GM12878 (cell line): ENCODE results near the gene ABCC11. TPM values are rescaled to one million over a fixed set of nuclear protein-coding genes. Genes with fewer than 3 reads are reported as not detected.

Experiments
- ATAC-seq: fragments of 200-7000 bp; cut with Tn5 transposase; 3 replicates; pipeline ENCODE4 v1.9.1; 2020; ENCODE audit warnings: mild to moderate bottlenecking, moderate library complexity
- BruUV-seq: library from RNA; stranded (reverse); fragments of 400-500 nt; replicated peaks from 2 replicates; lab custom pipeline; 2021; lab: Mats Ljungman, UMichigan
- CTCF ChIA-PET: fragments of 300-600 bp; sonication (Branson Sonifier 250); formaldehyde crosslinking; extraction: SDS; loops from one replicate; lab custom pipeline; 2021; ENCODE audit warnings: inconsistent platforms; lab: Yijun Ruan, JAX
- POLR2A ChIA-PET: fragments of 350-600 bp; formaldehyde crosslinking; extraction: SDS; loops from one replicate; lab custom pipeline; 2021; ENCODE audit warnings: inconsistent platforms; lab: Charles Lee
- RAD21 ChIA-PET: fragments of 300-600 bp; sonication (Branson Sonifier 250); formaldehyde crosslinking; loops from one replicate; lab custom pipeline; 2023; ENCODE audit warnings: antibody characterized with exemption; ENCODE audit not compliant: unreplicated experiment; lab: Charles Lee
- SMC1A ChIA-PET: fragments of 300-600 bp; sonication (Branson Sonifier 250); formaldehyde crosslinking; loops from one replicate; lab custom pipeline; 2023; ENCODE audit not compliant: unreplicated experiment, uncharacterized antibody; lab: Charles Lee
- DNase-seq: peaks from one replicate; pipeline ENCODE4 v3.0.0-alpha.2; 2011; ENCODE audit warnings: low read depth, low spot score
- FAIRE-seq: peaks from 3 replicates; lab custom pipeline; 2011; peaks lifted over from hg19 to GRCh38; lab: Jason Lieb, UNC
- H2AFZ ChIP-seq: 2 replicates; pipeline ENCODE4 v1.6.0; 2011; ENCODE audit warnings: low read depth, low read length, control low read depth; ENCODE audit not compliant: control insufficient read depth
- H3K27ac ChIP-seq: 2 replicates; pipeline ENCODE4 v1.5.1; 2011; ENCODE audit warnings: control low read depth; ENCODE audit not compliant: control insufficient read depth, insufficient read depth
- H3K27me3 ChIP-seq, 2 experiments: replicated peaks in 1 of 2; 2 replicates each; pipeline versions ENCODE4 v1.6.0 to v1.6.1; 2011; ENCODE audit warnings: low read length in 1 of 2; ENCODE audit not compliant: control insufficient read depth in 2 of 2, insufficient read depth in 2 of 2
- H3K36me3 ChIP-seq, 2 experiments: 2 replicates each; pipeline ENCODE4 v1.5.1; 2011; ENCODE audit warnings: low read length in 1 of 2; ENCODE audit not compliant: control insufficient read depth in 2 of 2, insufficient read depth in 2 of 2
- H3K4me1 ChIP-seq: 2 replicates; pipeline ENCODE4 v1.6.1; 2011; ENCODE audit warnings: mild to moderate bottlenecking, low read length, moderate library complexity, mixed read lengths; ENCODE audit not compliant: control insufficient read depth, insufficient read depth
- H3K4me2 ChIP-seq: 2 replicates; pipeline ENCODE4 v1.6.0; 2011; ENCODE audit warnings: control low read depth; ENCODE audit not compliant: control insufficient read depth, insufficient read depth
- H3K4me3 ChIP-seq: fragments of 200-600 bp; sonication (generic); 2 replicates; pipeline ENCODE4 v1.5.1; 2016
- H3K79me2 ChIP-seq: 2 replicates; pipeline ENCODE4 v1.6.0; 2011; ENCODE audit warnings: low read length; ENCODE audit not compliant: control insufficient read depth, insufficient read depth
- H3K9ac ChIP-seq: 2 replicates; pipeline ENCODE4 v1.8.0; 2011; ENCODE audit warnings: low read length, control low read depth, mixed read lengths; ENCODE audit not compliant: control insufficient read depth, insufficient read depth
- H3K9me3 ChIP-seq: replicated peaks from 3 replicates; pipeline ENCODE4 v1.5.1; 2011; ENCODE audit warnings: mild to moderate bottlenecking, low read length; ENCODE audit not compliant: control insufficient read depth, insufficient read depth
- H4K20me1 ChIP-seq: 2 replicates; pipeline ENCODE4 v1.6.0; 2011; ENCODE audit not compliant: control insufficient read depth, insufficient read depth
- MXI1 ChIP-seq: fragments of 150-350 bp; IDR thresholded peaks from 2 replicates; pipeline ENCODE4 v1.6.1; 2011; ENCODE audit warnings: low read depth, mild to moderate bottlenecking, inconsistent platforms, low read length, improper control_type of control experiment
- SMC3 ChIP-seq: IDR thresholded peaks from 2 replicates; pipeline ENCODE4 v1.6.1; 2011; ENCODE audit warnings: low read length, improper control_type of control experiment, borderline replicate concordance
- WGBS: methylation state at CpG from one replicate; pipeline ENCODE4 v1.1.6; 2016; ENCODE audit warnings: low lambda C conversion rate; ENCODE audit not compliant: insufficient replicate concordance, insufficient coverage; ENCODE audit errors: missing lambda C conversion rate; 5-methylcytosine and 5-hydroxymethylcytosine counted together
- in situ Hi-C: fragments of 300-500 bp; cut with MboI; formaldehyde crosslinking; loops from 9 replicates; pipeline ENCODE4 v1.14.3; 2018; ENCODE audit warnings: mixed read lengths
- intact Hi-C: fragments of 100-400 bp; cut with micrococcal nuclease; formaldehyde crosslinking; loops from one replicate; pipeline ENCODE4 v1.14.2; 2022; ENCODE audit not compliant: unreplicated experiment
- polyA plus RNA-seq, 11 experiments: library from polyadenylated mRNA; depleted of rRNA in 4 of 11; unstranded in 6 of 11; stranded (reverse) in 5 of 11; fragments of >200 nt; fragmentation: Nextera tagmentation in 4 of 11; fragmentation: Illumina TruSeq in 1 of 11; extraction: Ambion mirVana in 4 of 11; extraction: Trizol in 1 of 11; gene quantifications; 1 replicate in 1 of 11; 2 replicates in 10 of 11; pipeline versions ENCODE4 v1.2.1 to v1.2.3, GENCODE V29; 2011 to 2016; ENCODE audit warnings: inconsistent platforms in 2 of 11, missing spikeins in 2 of 11, low read depth in 1 of 11
- total RNA-seq, 4 experiments: library from RNA; depleted of rRNA in 3 of 4; stranded (reverse); fragments of >200 nt in 3 of 4; fragmentation: Illumina TruSeq in 1 of 4; extraction: Trizol in 1 of 4; gene quantifications; 2 replicates each; pipeline versions ENCODE4 v1.2.1 to v1.2.3, GENCODE V29; 2013 to 2021
- TF ChIP-seq, protein P1 (sequence below): fragments of 450-650 bp; formaldehyde crosslinking; IDR thresholded peaks from 2 replicates; pipeline ENCODE4 v1.5.0; 2022; ENCODE audit warnings: mild to moderate bottlenecking, missing genetic modification characterization
- TF ChIP-seq, protein P2 (sequence below): fragments of 450-650 bp; conservative IDR thresholded peaks from 2 replicates; pipeline ENCODE4 v1.6.1; 2017; ENCODE audit warnings: mild to moderate bottlenecking, moderate library complexity

Gene ABCC11
- total and polyA plus RNA-seq, 10 of the 15 experiments (the other 5 are each of a cell fraction or from before 2014, with no cell fraction given) = 0.04 to 0.20 (median 0.10) TPM; not detected in 6

DNA sequence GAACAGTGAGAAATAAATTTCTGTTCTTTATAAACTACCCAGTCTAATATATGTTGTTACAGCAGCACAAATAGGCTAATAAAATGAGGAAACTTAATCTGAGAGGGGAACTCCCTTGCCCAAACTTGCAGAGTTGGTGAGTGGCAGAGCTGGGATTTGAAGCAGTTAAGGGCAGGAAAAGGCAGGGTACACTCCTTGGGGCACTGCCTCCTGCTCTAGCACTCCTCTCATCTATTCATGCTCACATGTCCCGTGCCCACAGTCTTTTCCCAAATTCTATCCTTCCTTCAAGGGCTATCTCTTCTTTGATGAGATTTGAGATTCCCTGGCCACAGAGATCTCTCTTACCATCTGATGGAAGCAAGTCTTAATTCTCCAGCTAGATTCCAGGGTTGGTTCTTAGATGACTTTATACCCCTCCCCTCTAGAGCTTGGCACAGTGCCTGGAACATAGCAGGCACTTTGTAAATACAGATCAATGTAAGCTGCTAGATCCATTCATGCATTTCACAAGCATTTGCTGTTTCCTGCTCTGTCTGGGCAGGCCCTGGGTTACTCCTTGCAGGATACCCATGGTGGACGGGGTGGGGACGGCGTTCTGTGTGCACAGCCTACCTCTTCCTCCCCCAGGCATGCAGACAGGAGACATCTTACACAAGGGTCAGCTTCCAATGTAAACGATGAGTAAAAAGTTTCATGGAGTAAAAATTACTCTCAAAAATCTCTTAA lies 52.3 kb downstream of the ABCC11 start (continued):
- TF ChIP-seq, protein P1, sequence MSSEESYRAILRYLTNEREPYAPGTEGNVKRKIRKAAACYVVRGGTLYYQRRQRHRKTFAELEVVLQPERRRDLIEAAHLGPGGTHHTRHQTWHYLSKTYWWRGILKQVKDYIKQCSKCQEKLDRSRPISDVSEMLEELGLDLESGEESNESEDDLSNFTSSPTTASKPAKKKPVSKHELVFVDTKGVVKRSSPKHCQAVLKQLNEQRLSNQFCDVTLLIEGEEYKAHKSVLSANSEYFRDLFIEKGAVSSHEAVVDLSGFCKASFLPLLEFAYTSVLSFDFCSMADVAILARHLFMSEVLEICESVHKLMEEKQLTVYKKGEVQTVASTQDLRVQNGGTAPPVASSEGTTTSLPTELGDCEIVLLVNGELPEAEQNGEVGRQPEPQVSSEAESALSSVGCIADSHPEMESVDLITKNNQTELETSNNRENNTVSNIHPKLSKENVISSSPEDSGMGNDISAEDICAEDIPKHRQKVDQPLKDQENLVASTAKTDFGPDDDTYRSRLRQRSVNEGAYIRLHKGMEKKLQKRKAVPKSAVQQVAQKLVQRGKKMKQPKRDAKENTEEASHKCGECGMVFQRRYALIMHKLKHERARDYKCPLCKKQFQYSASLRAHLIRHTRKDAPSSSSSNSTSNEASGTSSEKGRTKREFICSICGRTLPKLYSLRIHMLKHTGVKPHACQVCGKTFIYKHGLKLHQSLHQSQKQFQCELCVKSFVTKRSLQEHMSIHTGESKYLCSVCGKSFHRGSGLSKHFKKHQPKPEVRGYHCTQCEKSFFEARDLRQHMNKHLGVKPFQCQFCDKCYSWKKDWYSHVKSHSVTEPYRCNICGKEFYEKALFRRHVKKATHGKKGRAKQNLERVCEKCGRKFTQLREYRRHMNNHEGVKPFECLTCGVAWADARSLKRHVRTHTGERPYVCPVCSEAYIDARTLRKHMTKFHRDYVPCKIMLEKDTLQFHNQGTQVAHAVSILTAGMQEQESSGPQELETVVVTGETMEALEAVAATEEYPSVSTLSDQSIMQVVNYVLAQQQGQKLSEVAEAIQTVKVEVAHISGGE (CRISPR knock-in tag) = no peak
- TF ChIP-seq SMC3 = no peak
- TF ChIP-seq, protein P2, sequence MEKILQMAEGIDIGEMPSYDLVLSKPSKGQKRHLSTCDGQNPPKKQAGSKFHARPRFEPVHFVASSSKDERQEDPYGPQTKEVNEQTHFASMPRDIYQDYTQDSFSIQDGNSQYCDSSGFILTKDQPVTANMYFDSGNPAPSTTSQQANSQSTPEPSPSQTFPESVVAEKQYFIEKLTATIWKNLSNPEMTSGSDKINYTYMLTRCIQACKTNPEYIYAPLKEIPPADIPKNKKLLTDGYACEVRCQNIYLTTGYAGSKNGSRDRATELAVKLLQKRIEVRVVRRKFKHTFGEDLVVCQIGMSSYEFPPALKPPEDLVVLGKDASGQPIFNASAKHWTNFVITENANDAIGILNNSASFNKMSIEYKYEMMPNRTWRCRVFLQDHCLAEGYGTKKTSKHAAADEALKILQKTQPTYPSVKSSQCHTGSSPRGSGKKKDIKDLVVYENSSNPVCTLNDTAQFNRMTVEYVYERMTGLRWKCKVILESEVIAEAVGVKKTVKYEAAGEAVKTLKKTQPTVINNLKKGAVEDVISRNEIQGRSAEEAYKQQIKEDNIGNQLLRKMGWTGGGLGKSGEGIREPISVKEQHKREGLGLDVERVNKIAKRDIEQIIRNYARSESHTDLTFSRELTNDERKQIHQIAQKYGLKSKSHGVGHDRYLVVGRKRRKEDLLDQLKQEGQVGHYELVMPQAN = no peak
- TF ChIP-seq, all 136 proteins: peak for 0

DNA sequence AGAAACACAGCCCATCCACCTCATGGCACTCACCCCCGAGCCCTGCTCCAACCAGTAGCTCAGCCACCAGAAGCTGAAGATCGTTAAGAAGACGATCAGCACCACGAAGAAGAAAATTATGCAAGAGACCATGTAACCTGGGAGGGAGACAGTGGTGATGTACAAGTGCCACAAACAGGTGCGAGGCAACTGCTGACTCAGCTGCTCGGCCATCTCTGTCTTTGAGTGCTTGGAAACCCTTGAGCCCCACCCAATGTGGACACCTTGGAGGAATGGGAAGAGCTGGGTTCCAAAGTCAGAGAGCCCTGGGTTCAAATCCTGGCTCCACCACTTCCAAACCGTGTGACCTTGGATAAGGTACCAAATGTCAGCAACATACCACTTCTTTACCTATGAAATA lies 53.5 kb downstream of the ABCC11 start:
- TF ChIP-seq MXI1 = no peak
- no peaks in the 10 kb centered on the region for H4K20me1 ChIP-seq
- H3K4me2 ChIP-seq = no peak overlapping the region
- no peak overlapping the region for H2AFZ ChIP-seq
- in situ Hi-C loops (no loop called here), intact Hi-C loops (no loop called here)
- no peak for DNase-seq
- ChIA-PET CTCF (no interaction called here), RAD21 (no interaction called here), SMC1A (no interaction called here), POLR2A (no interaction called here)
- no peak for ATAC-seq
- H3K79me2 ChIP-seq = no peaks in the 10 kb centered on the region
- H3K36me3 ChIP-seq = no peaks in the 10 kb centered on the region
- no peak overlapping the region for H3K27ac ChIP-seq
- no peak for FAIRE-seq
- H3K9ac ChIP-seq = no peak overlapping the region
- H3K4me1 ChIP-seq = no peaks in the 10 kb centered on the region; the same call in 1 of the 2 replicates
- H3K27me3 ChIP-seq = no peaks in the 10 kb centered on the region
- no peak overlapping the region for H3K4me3 ChIP-seq
- H3K9me3 ChIP-seq = no peaks in the 10 kb centered on the region
- BruUV-seq = no TSS peak
- 29% methylated on average over 7 of the region's 7 CpGs for WGBS
